Measurements from ENCODE around the gene TRIO. TPM values are rescaled to one million over a fixed set of nuclear protein-coding genes. Genes with fewer than 3 reads are reported as not detected.

Gene TRIO
- total and polyA plus RNA-seq, 10 of the 15 experiments (the other 5 are each of a cell fraction or from before 2014, with no cell fraction given), result 5.1 to 96.4 (median 44.6) TPM

DNA sequence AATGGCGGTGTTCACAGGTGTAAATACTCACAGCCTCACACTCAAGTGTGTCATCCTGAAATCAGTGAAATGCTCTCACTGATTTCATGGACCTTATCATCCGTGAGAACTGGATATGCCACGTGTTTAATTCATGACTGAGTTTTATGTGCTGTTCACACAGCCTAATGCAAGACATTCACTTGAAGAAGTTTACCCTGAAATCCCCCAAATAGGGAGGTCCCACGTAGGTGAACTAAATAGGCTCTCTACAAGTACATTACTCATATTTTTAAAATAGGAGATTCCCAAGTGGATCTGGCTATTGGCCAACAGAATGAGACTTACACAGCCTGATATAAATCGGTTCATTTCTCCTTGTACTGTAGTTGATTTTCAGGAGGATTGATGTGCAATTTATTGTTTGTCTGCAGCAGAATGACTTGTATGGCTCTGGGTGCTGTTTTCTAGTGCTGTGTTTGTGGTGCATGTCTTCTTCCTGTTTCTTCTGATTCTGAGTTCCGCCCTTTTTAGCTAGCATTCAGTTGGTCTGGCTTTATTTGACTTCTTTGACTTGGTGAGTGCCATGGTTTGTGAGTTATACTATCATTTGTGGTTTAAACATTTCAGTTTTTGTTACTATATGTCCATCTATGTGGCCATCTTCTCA is 25.1 kb downstream of the TRIO start:
- ChIA-PET CTCF (interaction anchor here (0.8 to 5.3 kb wide), 5 partner anchors 8 to 92 kb away, joined by 3 to 43 read pairs (median 4); no protein-coding TSS in a partner anchor), RAD21 (ENCODE audit: unreplicated experiment) (interaction anchor here (0.8 to 20.6 kb wide), 10 partner anchors 8 to 176 kb away, joined by 3 to 344 read pairs (median 7); partner anchors contain the start of gene TRIO), SMC1A (ENCODE audit: uncharacterized antibody, unreplicated experiment) (interaction anchor here (0.7 to 16.4 kb wide), 9 partner anchors 10 to 502 kb away, joined by 3 to 430 read pairs (median 6); no protein-coding TSS in a partner anchor), POLR2A (interaction anchor here (0.6 to 13.8 kb wide), 9 partner anchors 11 to 66 kb away, joined by 3 to 314 read pairs (median 4); partner anchors contain the start of gene TRIO)
- peaks cover 99% of the 10 kb centered on the region for H3K79me2 ChIP-seq (ENCODE audit: control insufficient read depth, insufficient read depth, low read length)
- intact Hi-C loops (cut with micrococcal nuclease; ENCODE audit: unreplicated experiment), result loop anchor here (2.0 kb wide), 1 partner anchor 23 kb away; no protein-coding TSS in a partner anchor
- H3K4me2 ChIP-seq (ENCODE audit: control insufficient read depth, insufficient read depth), result peak overlapping the region; percentile 84
- peaks cover 6% of the 10 kb centered on the region for H3K9me3 ChIP-seq (replicated peaks; ENCODE audit: control insufficient read depth, insufficient read depth, low read length)
- ATAC-seq (peak; percentile 63), DNase-seq (ENCODE audit: low read depth, low spot score) (no peak), FAIRE-seq (peak; percentile 49)
- peak overlapping the region; percentile 78 for H3K9ac ChIP-seq (ENCODE audit: control insufficient read depth, insufficient read depth, low read length)
- H2AFZ ChIP-seq (ENCODE audit: control insufficient read depth, low read depth, low read length), result peak overlapping the region; percentile 26; the same call in 1 of the 2 replicates
- in situ Hi-C loops (cut with MboI), result loop anchor here (25.0 kb wide), 1 partner anchor 494 kb away; the partner anchor contains the start of gene OTULIN
- H3K4me3 ChIP-seq, result peak overlapping the region; percentile 50
- H4K20me1 ChIP-seq (ENCODE audit: control insufficient read depth, insufficient read depth), result no peaks in the 10 kb centered on the region
- H3K4me1 ChIP-seq (ENCODE audit: control insufficient read depth, insufficient read depth, low read length), result peaks cover 41% of the 10 kb centered on the region
- no TSS peak for BruUV-seq (replicated peaks)
- no peaks in the 10 kb centered on the region for H3K27me3 ChIP-seq (replicated peaks in 1 of 2; ENCODE audit: control insufficient read depth in 2 of 2, insufficient read depth in 2 of 2, low read length in 1 of 2)
- H3K27ac ChIP-seq (ENCODE audit: control insufficient read depth, insufficient read depth), result peak overlapping the region; percentile 91
- WGBS (ENCODE audit: insufficient coverage, insufficient replicate concordance, low lambda C conversion rate, missing lambda C conversion rate), result 2% methylated on average over 6 of the region's 6 CpGs
- no peaks in the 10 kb centered on the region; a peak in 1 of 4 replicates for H3K36me3 ChIP-seq (ENCODE audit: control insufficient read depth in 2 of 2, insufficient read depth in 2 of 2, low read length in 1 of 2)
- TF ChIP-seq, protein P1, sequence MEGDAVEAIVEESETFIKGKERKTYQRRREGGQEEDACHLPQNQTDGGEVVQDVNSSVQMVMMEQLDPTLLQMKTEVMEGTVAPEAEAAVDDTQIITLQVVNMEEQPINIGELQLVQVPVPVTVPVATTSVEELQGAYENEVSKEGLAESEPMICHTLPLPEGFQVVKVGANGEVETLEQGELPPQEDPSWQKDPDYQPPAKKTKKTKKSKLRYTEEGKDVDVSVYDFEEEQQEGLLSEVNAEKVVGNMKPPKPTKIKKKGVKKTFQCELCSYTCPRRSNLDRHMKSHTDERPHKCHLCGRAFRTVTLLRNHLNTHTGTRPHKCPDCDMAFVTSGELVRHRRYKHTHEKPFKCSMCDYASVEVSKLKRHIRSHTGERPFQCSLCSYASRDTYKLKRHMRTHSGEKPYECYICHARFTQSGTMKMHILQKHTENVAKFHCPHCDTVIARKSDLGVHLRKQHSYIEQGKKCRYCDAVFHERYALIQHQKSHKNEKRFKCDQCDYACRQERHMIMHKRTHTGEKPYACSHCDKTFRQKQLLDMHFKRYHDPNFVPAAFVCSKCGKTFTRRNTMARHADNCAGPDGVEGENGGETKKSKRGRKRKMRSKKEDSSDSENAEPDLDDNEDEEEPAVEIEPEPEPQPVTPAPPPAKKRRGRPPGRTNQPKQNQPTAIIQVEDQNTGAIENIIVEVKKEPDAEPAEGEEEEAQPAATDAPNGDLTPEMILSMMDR (IDR thresholded peaks at IDR 0.05 in 2 of 3, conservative IDR thresholded peaks at IDR 0.05 in 1 of 3; ENCODE audit: control insufficient read depth in 2 of 3, extremely low read depth in 1 of 3, insufficient read depth in 1 of 3, low read depth in 3 of 3, low read length in 3 of 3), result no peak
- TF ChIP-seq MXI1 (IDR thresholded peaks at IDR 0.05; ENCODE audit: low read depth, low read length) (0 out of 2 replicates have a peak, but pooled peaks have one; percentile 34), POU2F2 (IDR thresholded peaks at IDR 0.05; ENCODE audit: borderline replicate concordance, low read depth, low read length) (no peak), ZNF622 (IDR thresholded peaks at IDR 0.05) (no peak), RUNX3 (IDR thresholded peaks at IDR 0.05; ENCODE audit: low read length) (peak; percentile 51), EP300 (IDR thresholded peaks at IDR 0.05; ENCODE audit: borderline replicate concordance in 1 of 2, control insufficient read depth in 1 of 2, low read depth in 2 of 2, low read length in 2 of 2) (no peak), POLR2A (IDR thresholded peaks at IDR 0.05; ENCODE audit: low read depth, low read length) (peak; percentile 14; the same call in 1 of the 2 replicates), RAD21 (IDR thresholded peaks at IDR 0.05; ENCODE audit: insufficient read depth, low read depth, low read length) (no peak), GABPA (IDR thresholded peaks at IDR 0.05; ENCODE audit: low read depth) (0 out of 2 replicates have a peak, but pooled peaks have one; percentile 38), STAT1 (conservative IDR thresholded peaks at IDR 0.05) (no peak), ZNF207 (IDR thresholded peaks at IDR 0.05; ENCODE audit: borderline replicate concordance) (no peak), SUPT20H (IDR thresholded peaks at IDR 0.05; ENCODE audit: borderline replicate concordance, control insufficient read depth, low read depth, low read length) (no peak), IKZF2 (IDR thresholded peaks at IDR 0.05) (peak in 1 of 2 experiments; percentile 25; a peak in 2 of 4 replicates), CEBPB (IDR thresholded peaks at IDR 0.05; ENCODE audit: borderline replicate concordance in 1 of 2, low read depth in 2 of 2, low read length in 2 of 2) (peak in 1 of 2 experiments; percentile 45; a peak in 1 of 4 replicates), RFX5 (IDR thresholded peaks at IDR 0.05; ENCODE audit: low read depth, low read length) (no peak), MTA2 (IDR thresholded peaks at IDR 0.05; ENCODE audit: low read depth) (no peak), TCF3 (IDR thresholded peaks at IDR 0.05; ENCODE audit: borderline replicate concordance, insufficient read depth, low read depth, low read length) (no peak)
- TF ChIP-seq, protein P2, sequence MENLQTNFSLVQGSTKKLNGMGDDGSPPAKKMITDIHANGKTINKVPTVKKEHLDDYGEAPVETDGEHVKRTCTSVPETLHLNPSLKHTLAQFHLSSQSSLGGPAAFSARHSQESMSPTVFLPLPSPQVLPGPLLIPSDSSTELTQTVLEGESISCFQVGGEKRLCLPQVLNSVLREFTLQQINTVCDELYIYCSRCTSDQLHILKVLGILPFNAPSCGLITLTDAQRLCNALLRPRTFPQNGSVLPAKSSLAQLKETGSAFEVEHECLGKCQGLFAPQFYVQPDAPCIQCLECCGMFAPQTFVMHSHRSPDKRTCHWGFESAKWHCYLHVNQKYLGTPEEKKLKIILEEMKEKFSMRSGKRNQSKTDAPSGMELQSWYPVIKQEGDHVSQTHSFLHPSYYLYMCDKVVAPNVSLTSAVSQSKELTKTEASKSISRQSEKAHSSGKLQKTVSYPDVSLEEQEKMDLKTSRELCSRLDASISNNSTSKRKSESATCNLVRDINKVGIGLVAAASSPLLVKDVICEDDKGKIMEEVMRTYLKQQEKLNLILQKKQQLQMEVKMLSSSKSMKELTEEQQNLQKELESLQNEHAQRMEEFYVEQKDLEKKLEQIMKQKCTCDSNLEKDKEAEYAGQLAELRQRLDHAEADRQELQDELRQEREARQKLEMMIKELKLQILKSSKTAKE (IDR thresholded peaks at IDR 0.05; ENCODE audit: low read depth, poor library complexity, severe bottlenecking), result peak; percentile 29
